SKM-1 (cell line): ENCODE data around the gene CCM2.

Experiments used
- DNase-seq: peaks from one replicate; lab custom pipeline; 2025; ENCODE audit not compliant: unreplicated experiment; lab: John Stamatoyannopoulos, UW

CCM2 gene

GRCh38 chr7:45118292-45118691, 118.3 kb downstream of the CCM2 start:
- DNase-seq = no peak

GRCh38 chr7:45118889-45119331, 118.9 kb downstream of the CCM2 start:
- DNase-seq = no peak

DNA sequence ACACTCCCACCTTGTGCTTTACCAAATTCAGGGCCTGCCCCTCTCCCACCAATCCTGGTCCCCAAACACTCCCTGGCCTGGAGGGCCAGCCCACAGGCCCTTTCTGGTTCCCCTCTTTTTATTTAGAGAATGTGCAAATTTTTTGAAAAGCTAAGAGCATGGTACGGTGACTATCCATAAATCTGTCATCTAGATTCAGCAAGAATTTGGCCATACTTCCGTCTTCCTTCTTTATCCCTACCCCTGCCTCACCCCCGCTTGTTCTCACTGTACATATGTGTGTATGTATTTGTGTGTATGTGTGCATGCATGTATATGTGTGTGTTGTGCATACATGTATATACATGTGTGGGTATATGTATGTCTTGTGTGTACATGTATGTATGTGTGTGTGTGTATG, 119.5 kb downstream of the CCM2 start:
- DNase-seq = no peak

- no peak for DNase-seq
These were observed 123.2 kb downstream of the CCM2 start for GRCh38 chr7:45122975-45123860.

GRCh38 chr7:45123913-45124710, 124.1 kb downstream of the CCM2 start:
- DNase-seq = no peak

DNA sequence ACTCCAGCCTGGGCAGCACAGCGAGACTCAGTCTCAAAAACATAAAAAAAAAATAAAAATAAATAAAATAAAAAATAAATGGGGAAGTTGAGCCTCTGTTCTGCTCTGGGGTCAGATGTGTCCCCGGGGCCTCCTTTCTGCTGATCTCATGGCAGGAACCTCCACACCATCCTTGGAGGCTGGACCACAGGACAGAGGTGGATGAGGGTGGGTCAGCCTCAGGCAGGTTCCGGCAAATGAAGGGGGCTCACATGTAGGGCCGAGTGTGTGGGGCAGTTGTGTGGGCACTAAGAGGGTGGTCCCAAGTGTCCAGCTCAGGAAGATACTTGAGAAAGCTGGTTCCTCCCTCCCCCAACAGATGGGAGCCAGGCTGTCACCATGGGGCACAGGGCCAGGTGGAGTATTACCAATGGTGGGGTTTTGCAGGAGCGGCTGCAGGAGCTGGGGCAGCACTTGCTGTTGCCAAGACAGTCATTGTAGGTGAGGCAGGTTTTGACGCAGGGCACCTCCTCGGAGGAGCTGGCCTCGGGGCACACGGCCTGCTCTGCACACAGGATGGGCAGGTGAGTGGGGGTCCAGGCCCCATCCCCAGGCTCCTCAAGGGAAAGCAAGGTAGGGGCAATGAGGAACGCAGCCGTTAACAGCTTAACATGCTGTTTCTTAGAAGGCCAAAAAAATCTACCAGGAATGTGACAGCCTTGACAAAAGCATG, 125.3 kb downstream of the CCM2 start:
- no peak for DNase-seq
